Neural cell (in vitro differentiated cells): ENCODE measurements around the gene MRC2. TPM values are rescaled to one million over a fixed set of nuclear protein-coding genes. Genes with fewer than 3 reads are reported as not detected.

Experiments used
- H2AFZ ChIP-seq: fragments of 200-600, 300-800 bp; sonication (generic), shearing (Covaris generic); 2 replicates; pipeline ENCODE4 v1.6.0; 2014; ENCODE audit warnings: low read depth, mild to moderate bottlenecking, antibody characterized with exemption, low read length, moderate library complexity
- H3F3A ChIP-seq: fragments of 200-600 bp; shearing (Covaris generic); 2 replicates; pipeline ENCODE4 v1.6.1; 2016; ENCODE audit warnings: mild to moderate bottlenecking, moderate library complexity, mixed read lengths, antibody characterized with exemption, low read length; ENCODE audit not compliant: insufficient read depth, poor library complexity, severe bottlenecking
- H3K27ac ChIP-seq: fragments of 200-600, 300-800 bp; sonication (generic), shearing (Covaris generic); 2 replicates; pipeline ENCODE4 v1.5.1; 2014; ENCODE audit warnings: mild to moderate bottlenecking, low read length, moderate library complexity
- H3K27me3 ChIP-seq: fragments of 300-800, 200-600 bp; sonication (generic), shearing (Covaris generic); 2 replicates; pipeline ENCODE4 v1.6.0; 2014; ENCODE audit warnings: mild to moderate bottlenecking, low read depth, low read length, moderate library complexity; ENCODE audit not compliant: insufficient read depth
- H3K36me3 ChIP-seq: fragments of 300-800, 200-600 bp; sonication (generic), shearing (Covaris generic); 2 replicates; pipeline ENCODE4 v1.5.1; 2014; ENCODE audit warnings: mild to moderate bottlenecking, antibody characterized with exemption, low read length, moderate library complexity; ENCODE audit not compliant: insufficient read depth
- H3K4me2 ChIP-seq: fragments of 300-800, 200-600 bp; sonication (generic), shearing (Covaris generic); 2 replicates; pipeline ENCODE4 v1.6.0; 2014; ENCODE audit warnings: mild to moderate bottlenecking, low read length
- H3K4me3 ChIP-seq: fragments of 300-800, 200-600 bp; sonication (generic), shearing (Covaris generic); 2 replicates; pipeline ENCODE4 v1.5.1; 2014; ENCODE audit warnings: mild to moderate bottlenecking, low read length, moderate library complexity
- H3K79me2 ChIP-seq: fragments of 200-600 bp; shearing (Covaris generic); replicated peaks from 2 replicates; pipeline ENCODE4 v1.6.0; 2014; ENCODE audit warnings: mild to moderate bottlenecking, low read length, moderate library complexity; ENCODE audit not compliant: insufficient read depth
- H3K9ac ChIP-seq: fragments of 300-800, 200-600 bp; sonication (generic), shearing (Covaris generic); 2 replicates; pipeline ENCODE4 v1.6.1; 2016; ENCODE audit warnings: mild to moderate bottlenecking, low read length, mixed read lengths
- H3K9me2 ChIP-seq: fragments of 200-600 bp; shearing (Covaris generic); 2 replicates; pipeline ENCODE4 v1.6.1; 2016; ENCODE audit warnings: mild to moderate bottlenecking, low read length, mixed read lengths; ENCODE audit not compliant: insufficient read depth
- H3K9me3 ChIP-seq: fragments of 200-600, 300-800 bp; sonication (generic), shearing (Covaris generic); 2 replicates; pipeline ENCODE4 v1.6.1; 2016; ENCODE audit warnings: mild to moderate bottlenecking, mixed run types, low read length, moderate library complexity, mixed read lengths
- H4K20me1 ChIP-seq: fragments of 200-600 bp; shearing (Covaris generic); 2 replicates; pipeline ENCODE4 v1.6.1; 2016; ENCODE audit warnings: mild to moderate bottlenecking, mixed run types; ENCODE audit not compliant: insufficient read depth
- CTCF ChIP-seq: fragments of 450-650 bp; IDR thresholded peaks from 2 replicates; pipeline ENCODE4 v1.5.1; 2014; ENCODE audit warnings: antibody characterized with exemption, mild to moderate bottlenecking, moderate library complexity; ENCODE audit not compliant: poor library complexity, severe bottlenecking
- EP300 ChIP-seq: fragments of 450-650 bp; conservative IDR thresholded peaks from 2 replicates; pipeline ENCODE4 v1.6.1; 2014; ENCODE audit warnings: antibody characterized with exemption, mild to moderate bottlenecking, moderate library complexity; ENCODE audit not compliant: poor library complexity, severe bottlenecking
- EZH2 ChIP-seq: fragments of 200-600, 300-800 bp; shearing (Covaris generic), sonication (generic); IDR thresholded peaks from 2 replicates; pipeline ENCODE4 v1.6.1; 2014; ENCODE audit warnings: antibody characterized with exemption, low read length, borderline replicate concordance, mild to moderate bottlenecking; ENCODE audit not compliant: insufficient read depth, poor library complexity, severe bottlenecking
- MXI1 ChIP-seq: fragments of 450-650 bp; conservative IDR thresholded peaks from 2 replicates; pipeline ENCODE4 v1.6.1; 2014; ENCODE audit warnings: antibody characterized with exemption, mild to moderate bottlenecking; ENCODE audit not compliant: poor library complexity, severe bottlenecking
- POLR2AphosphoS5 ChIP-seq: IDR thresholded peaks from 2 replicates; pipeline ENCODE4 v1.6.1; 2012
- RAD21 ChIP-seq: fragments of 450-650 bp; conservative IDR thresholded peaks from 2 replicates; pipeline ENCODE4 v1.6.1; 2014; ENCODE audit warnings: antibody characterized with exemption, mild to moderate bottlenecking, moderate library complexity
- REST ChIP-seq: IDR thresholded peaks from 2 replicates; pipeline ENCODE4 v1.6.1; 2012; ENCODE audit warnings: borderline replicate concordance
- SMC3 ChIP-seq: fragments of 450-650 bp; conservative IDR thresholded peaks from 2 replicates; pipeline ENCODE4 v1.6.1; 2014; ENCODE audit warnings: antibody characterized with exemption, mild to moderate bottlenecking, moderate library complexity; ENCODE audit not compliant: poor library complexity
- TAF1 ChIP-seq: IDR thresholded peaks from 2 replicates; pipeline ENCODE4 v1.6.1; 2012; ENCODE audit warnings: low read depth
- polyA plus RNA-seq: library from polyadenylated mRNA; depleted of rRNA; stranded (reverse); fragments of >200 nt; gene quantifications from 2 replicates; pipeline ENCODE4 v1.2.3, GENCODE V29; 2014

The MRC2 gene
- polyA plus RNA-seq, 1 donor from 2014 or later, result 0.36 TPM

- Histone ChIP-seq H2AFZ (no peak overlapping the region), H3K9me3 (no peaks in the 10 kb centered on the region), H3K27me3 (no peaks in the 10 kb centered on the region), H3F3A (no peaks in the 10 kb centered on the region), H3K9me2 (no peaks in the 10 kb centered on the region), H3K79me2 (no peaks in the 10 kb centered on the region), H3K27ac (no peak overlapping the region), H4K20me1 (no peaks in the 10 kb centered on the region), H3K4me2 (no peak overlapping the region), H3K36me3 (no peaks in the 10 kb centered on the region), H3K4me3 (no peak overlapping the region), H3K9ac (no peak overlapping the region)
- TF ChIP-seq EZH2, result no peak
- TF ChIP-seq MXI1, result no peak
- no peak for TF ChIP-seq EP300
- TF ChIP-seq RAD21, result no peak
- no peak for TF ChIP-seq POLR2AphosphoS5
- TF ChIP-seq TAF1, result no peak
- TF ChIP-seq CTCF, result no peak
- no peak for TF ChIP-seq REST
- TF ChIP-seq SMC3, result no peak
Observed at GRCh38 chr17:62681061-62681938, 53.8 kb downstream of the MRC2 start.

GRCh38 chr17:62681939-62682381 is 54.5 kb downstream of the MRC2 start:
- Histone ChIP-seq H3K4me2 (no peak overlapping the region), H4K20me1 (no peaks in the 10 kb centered on the region), H3K79me2 (no peaks in the 10 kb centered on the region), H3K9me2 (no peaks in the 10 kb centered on the region), H2AFZ (no peak overlapping the region), H3K9ac (no peak overlapping the region), H3F3A (no peaks in the 10 kb centered on the region), H3K36me3 (no peaks in the 10 kb centered on the region), H3K9me3 (no peaks in the 10 kb centered on the region), H3K27ac (no peak overlapping the region), H3K27me3 (no peaks in the 10 kb centered on the region), H3K4me3 (no peak overlapping the region)
- TF ChIP-seq REST, result no peak
- no peak for TF ChIP-seq POLR2AphosphoS5
- TF ChIP-seq EP300, result no peak
- no peak for TF ChIP-seq SMC3
- no peak for TF ChIP-seq CTCF
- TF ChIP-seq TAF1, result no peak
- TF ChIP-seq MXI1, result no peak
- no peak for TF ChIP-seq RAD21
- no peak for TF ChIP-seq EZH2
